Tibial artery (tissue), 4 donors: ENCODE data around the gene CRY1.

Experiments
- DNase-seq, 2 donors: peaks; one replicate each; pipeline ENCODE4 v3.0.0-alpha.2; 2019
- H3K27ac ChIP-seq, 2 donors: fragments of 200-600 bp; sonication (generic) in 1 of 2; 1 replicate in 1 of 2; 2 replicates in 1 of 2; pipeline ENCODE4 v1.5.1; 2018 to 2019; ENCODE audit warnings: mild to moderate bottlenecking in 1 of 2
- H3K27me3 ChIP-seq, 2 donors: fragments of 200-600 bp; sonication (generic) in 1 of 2; one replicate each; pipeline versions ENCODE4 v1.5.1 to v1.6.0; 2016 to 2019
- H3K36me3 ChIP-seq, 3 donors: fragments of 200-600 bp; sonication (generic) in 2 of 3; one replicate each; pipeline ENCODE4 v1.5.1; 2016 to 2019; ENCODE audit warnings: mild to moderate bottlenecking in 2 of 3
- H3K4me1 ChIP-seq, 4 donors: fragments of 200-600 bp; sonication (generic) in 2 of 4; 1 replicate in 3 of 4; 2 replicates in 1 of 4; pipeline ENCODE4 v1.5.1; 2016 to 2019
- H3K4me3 ChIP-seq, 2 donors: fragments of 200-600 bp; sonication (generic) in 1 of 2; 1 replicate in 1 of 2; 2 replicates in 1 of 2; pipeline ENCODE4 v1.5.1; 2018 to 2019; ENCODE audit warnings: mild to moderate bottlenecking in 2 of 2
- H3K9me3 ChIP-seq, 3 donors: fragments of 200-600 bp; sonication (generic) in 1 of 3; one replicate each; pipeline ENCODE4 v1.5.1; 2016 to 2019
- CTCF ChIP-seq, 2 experiments: fragments of 200-600 bp in 1 of 2; fragments of 450-650 bp in 1 of 2; IDR thresholded peaks; one replicate each; pipeline ENCODE4 v1.5.1; 2017 to 2019; ENCODE audit warnings: antibody characterized with exemption in 2 of 2, mild to moderate bottlenecking in 1 of 2, moderate library complexity in 1 of 2
- intact Hi-C: fragments of 100-400 bp; cut with DNase I; formaldehyde crosslinking; loops from one replicate; pipeline ENCODE4 v1.15.0; 2023; ENCODE audit warnings: low total_unique reads

CRY1 gene

DNA sequence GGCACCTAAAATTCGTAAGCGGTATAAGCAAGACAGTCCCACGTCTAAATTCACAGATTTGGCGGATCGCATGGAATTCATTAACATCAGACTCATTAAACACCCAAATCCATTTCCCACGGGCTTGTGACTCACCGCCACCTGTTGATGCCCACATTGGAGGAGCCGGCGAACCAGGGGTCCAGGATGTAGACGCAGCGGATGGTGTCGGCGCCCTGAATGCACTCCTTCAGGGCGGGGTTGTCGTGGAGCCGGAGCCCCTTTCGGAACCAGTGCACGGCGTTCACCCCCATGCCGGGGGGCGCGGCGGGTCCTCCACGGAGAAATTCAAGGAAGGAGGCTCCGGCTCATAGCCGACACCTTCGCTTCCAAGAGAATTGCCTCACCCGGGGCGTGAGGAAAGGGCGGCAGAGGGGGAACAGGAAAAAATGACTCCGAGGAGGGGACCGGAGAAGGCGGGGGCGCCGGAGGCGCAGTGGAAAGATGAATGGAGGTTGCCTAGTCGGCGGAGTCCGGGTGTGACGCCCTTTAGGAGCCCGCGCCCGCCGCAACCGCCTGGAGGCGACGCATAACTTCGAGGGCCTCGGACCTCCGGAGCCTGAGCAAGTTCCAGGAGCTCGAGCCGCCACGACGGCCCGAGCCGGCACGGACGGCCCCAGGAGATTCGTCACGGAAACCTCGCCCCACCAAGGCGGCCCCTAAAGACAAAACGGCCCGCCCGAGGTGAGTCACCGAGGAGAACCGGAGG lies 506 bp downstream of the CRY1 start:
- intact Hi-C loops, result loop anchor here (2.0 to 10.0 kb wide), 2 partner anchors 58 to 136 kb away; no protein-coding TSS in a partner anchor
- H3K27me3 ChIP-seq, result no peaks in the 10 kb centered on the region
- peak overlapping the region; percentile 88 to 94 for H3K27ac ChIP-seq
- no peaks in the 10 kb centered on the region for H3K9me3 ChIP-seq
- TF ChIP-seq CTCF (IDR thresholded peaks at IDR 0.05), result peak in 1 of 2 experiments; percentile 4
- no peaks in the 10 kb centered on the region for H3K36me3 ChIP-seq
- H3K4me3 ChIP-seq, result peak overlapping the region; percentile 69 to 72
- peaks cover 0 to 26% (median 17%) of the 10 kb centered on the region in 4 donors for H3K4me1 ChIP-seq
- DNase-seq, result peak in 1 of 2 donors; percentile 51

- Histone ChIP-seq H3K36me3 (no peaks in the 10 kb centered on the region), H3K27me3 (no peaks in the 10 kb centered on the region), H3K27ac (peak overlapping the region; percentile 88 to 94), H3K4me3 (peak overlapping the region; percentile 69 to 72), H3K9me3 (no peaks in the 10 kb centered on the region), H3K4me1 (peaks cover 0 to 26% (median 17%) of the 10 kb centered on the region in 4 donors)
- TF ChIP-seq CTCF (IDR thresholded peaks at IDR 0.05), result peak; percentile 76 to 83
- intact Hi-C loops, result loop anchor here (2.0 to 10.0 kb wide), 2 partner anchors 57 to 135 kb away; no protein-coding TSS in a partner anchor
- peak in 1 of 2 donors; percentile 34 for DNase-seq
These were observed 1.2 kb downstream of the CRY1 start for GRCh38 chr12:107091989-107092641.

- no peak for TF ChIP-seq CTCF (IDR thresholded peaks at IDR 0.05)
- DNase-seq, result no peak
- Histone ChIP-seq H3K4me3 (peak overlapping the region; percentile 69 to 72), H3K36me3 (no peaks in the 10 kb centered on the region), H3K27me3 (no peaks in the 10 kb centered on the region), H3K27ac (peak overlapping the region; percentile 88 to 94), H3K9me3 (no peaks in the 10 kb centered on the region), H3K4me1 (peaks cover 0 to 26% (median 17%) of the 10 kb centered on the region in 4 donors)
- intact Hi-C loops, result loop anchor here (10.0 kb wide), 1 partner anchor 57 kb away; no protein-coding TSS in a partner anchor
These were observed 2.0 kb downstream of the CRY1 start for GRCh38 chr12:107091381-107091780.

DNA sequence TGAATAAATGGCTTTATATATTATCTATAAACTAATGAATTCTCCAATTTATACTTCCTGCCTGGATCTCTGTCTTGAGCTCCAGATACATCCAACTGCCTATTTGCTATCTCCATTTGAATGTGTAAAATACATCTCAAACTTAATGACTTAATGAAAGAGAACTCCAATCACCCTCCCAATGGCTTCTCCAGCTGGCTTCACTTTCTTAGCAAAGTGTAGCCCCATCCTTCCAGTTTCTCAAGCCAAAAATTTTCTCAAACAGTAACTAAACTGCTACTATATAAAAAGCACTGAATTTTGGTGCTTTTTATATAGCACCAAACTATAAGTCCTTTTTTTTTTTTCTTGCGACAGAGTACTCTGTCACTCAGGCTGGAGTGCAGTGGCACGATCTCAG lies 2.6 kb downstream of the CRY1 start:
- H3K4me3 ChIP-seq, result peak overlapping the region; percentile 69 to 72

DNA sequence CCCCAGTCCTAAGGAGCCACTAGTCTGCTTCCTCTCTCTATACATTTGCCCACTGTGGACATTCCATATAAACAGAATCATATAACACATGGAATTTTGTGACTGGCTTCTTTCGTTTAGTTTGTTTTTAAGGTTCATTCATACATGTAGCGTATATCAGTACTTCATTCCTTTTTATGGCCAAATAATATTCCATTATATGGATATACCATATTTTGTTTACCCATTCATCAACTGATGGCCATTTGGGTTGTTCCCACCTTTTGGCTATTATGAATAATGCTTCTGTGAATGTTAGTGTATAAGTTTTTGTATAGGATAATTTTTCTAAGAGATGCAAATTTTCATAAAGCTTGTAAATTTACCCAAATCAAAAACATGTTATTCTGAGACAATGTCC lies 4.4 kb downstream of the CRY1 start:
- Histone ChIP-seq H3K27me3 (no peaks in the 10 kb centered on the region), H3K4me3 (no peak overlapping the region), H3K27ac (no peak overlapping the region), H3K36me3 (no peaks in the 10 kb centered on the region), H3K9me3 (no peaks in the 10 kb centered on the region), H3K4me1 (peaks cover 0 to 22% (median 17%) of the 10 kb centered on the region in 4 donors)
- intact Hi-C loops, result no loop called here
- DNase-seq, result no peak
- no peak for TF ChIP-seq CTCF (IDR thresholded peaks at IDR 0.05)

More for the DNA sequence above, 2.6 kb downstream of the CRY1 start:
- Histone ChIP-seq H3K27ac (peak overlapping the region; percentile 88 to 94), H3K36me3 (no peaks in the 10 kb centered on the region), H3K4me1 (peaks cover 0 to 26% (median 17%) of the 10 kb centered on the region in 4 donors), H3K9me3 (no peaks in the 10 kb centered on the region), H3K27me3 (no peaks in the 10 kb centered on the region)
- no peak for DNase-seq
- no peak for TF ChIP-seq CTCF (IDR thresholded peaks at IDR 0.05)
- intact Hi-C loops, result loop anchor here (10.0 kb wide), 1 partner anchor 56 kb away; no protein-coding TSS in a partner anchor
